ENCODE data around the gene CHRNA4.
"Not testable (repeated sequence)": the region's sequence is repeated elsewhere in the genome, so short reads cannot be mapped to it uniquely, and the experiment has no call there.

Gene CHRNA4

DNA sequence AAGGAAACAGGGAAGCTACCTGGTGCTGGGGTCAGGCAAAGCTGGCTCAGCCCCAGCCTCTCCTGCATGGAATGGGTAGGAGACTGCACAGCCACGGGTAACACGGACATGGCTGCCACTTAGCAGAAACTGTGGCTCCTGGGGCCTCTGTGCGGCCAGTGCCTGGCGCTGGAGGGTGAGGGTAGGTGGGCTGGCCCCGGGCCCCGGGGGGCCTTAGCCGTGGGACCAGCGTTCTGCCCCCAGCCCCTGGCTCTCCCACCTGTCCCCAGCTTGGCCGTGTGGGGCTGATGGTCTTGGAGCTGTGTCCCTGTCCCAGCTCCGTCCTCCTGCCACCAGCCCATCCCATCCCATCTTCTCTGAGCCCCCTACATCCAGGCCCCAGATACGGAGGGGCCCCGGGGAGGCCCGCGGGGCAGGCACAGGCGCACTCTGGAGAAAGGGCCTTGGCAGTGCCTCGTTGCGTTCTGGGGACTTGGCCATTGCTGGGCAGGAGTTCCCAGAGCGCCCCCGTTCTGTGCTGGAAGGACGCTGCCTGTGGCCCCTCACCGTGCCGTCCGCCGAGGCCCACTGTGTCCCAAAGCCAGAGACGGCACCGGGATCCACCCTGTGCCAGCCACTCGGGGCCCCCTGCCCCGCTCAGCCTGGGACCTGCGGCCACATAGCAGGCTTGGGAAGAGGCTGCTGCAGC is 12.2 kb downstream of the CHRNA4 start:
- no peaks in the 10 kb centered on the region for H3K36me3 ChIP-seq (ENCODE audit: control insufficient read depth, insufficient read depth, low read length)
- peaks cover 2% of the 10 kb centered on the region for H3K4me1 ChIP-seq (ENCODE audit: control insufficient read depth, insufficient read depth, low read length)
- H3K4me3 ChIP-seq (ENCODE audit: low read depth, low read length), result no peak overlapping the region
- no peaks in the 10 kb centered on the region for H3K27me3 ChIP-seq (ENCODE audit: control insufficient read depth, insufficient read depth, low read length)
- H3K9ac ChIP-seq (ENCODE audit: low read depth, low read length), result no peak overlapping the region
- no peaks in the 10 kb centered on the region for H3K9me3 ChIP-seq (ENCODE audit: control insufficient read depth, insufficient read depth, low read length)

DNA sequence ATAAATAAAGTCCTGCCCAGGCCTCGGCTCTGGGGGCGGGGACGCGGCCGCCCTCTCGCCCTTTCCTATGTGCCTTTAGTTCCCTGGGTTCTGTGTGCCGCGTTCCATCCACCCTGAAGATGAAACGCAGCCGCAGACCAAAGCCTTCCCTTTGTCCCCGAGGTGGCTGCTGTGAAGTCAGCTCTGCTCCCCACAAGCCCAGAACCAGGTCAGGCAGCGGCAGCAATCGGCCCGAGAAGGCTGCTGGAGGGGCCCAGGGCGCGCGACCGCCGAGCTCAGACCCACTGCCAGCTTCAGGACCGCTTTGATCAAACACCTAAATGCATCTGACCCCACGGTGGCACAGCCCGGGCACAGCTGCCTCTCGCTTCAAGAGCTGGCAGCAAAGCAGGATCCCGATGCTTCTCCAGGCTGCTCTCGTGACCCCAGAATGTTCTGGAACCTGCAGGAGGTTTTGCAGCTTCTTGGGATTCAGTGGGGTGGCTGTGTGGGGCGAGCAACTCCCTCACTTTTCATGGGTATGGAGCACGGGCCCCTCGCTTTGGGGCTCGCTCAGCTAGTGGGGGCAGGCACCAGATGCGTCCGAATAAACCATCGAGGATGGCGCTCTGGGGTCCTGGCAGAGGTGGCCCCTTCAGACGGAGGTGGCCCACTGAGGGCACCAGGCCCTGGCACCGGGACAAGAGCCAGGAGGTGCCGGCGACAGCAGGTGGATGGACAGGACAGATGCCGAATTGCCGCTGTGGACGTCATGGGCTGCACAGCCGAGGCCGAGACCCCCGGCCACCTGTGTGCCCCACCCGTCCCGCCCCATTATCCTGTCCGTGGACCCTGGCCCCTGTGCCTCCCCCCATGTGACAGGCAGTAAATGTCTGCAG is 13.0 kb downstream of the CHRNA4 start:
- no peak overlapping the region for H3K4me3 ChIP-seq (ENCODE audit: low read depth, low read length)
- peaks cover 2% of the 10 kb centered on the region for H3K4me1 ChIP-seq (ENCODE audit: control insufficient read depth, insufficient read depth, low read length)
- no peak overlapping the region for H3K9ac ChIP-seq (ENCODE audit: low read depth, low read length)
- no peaks in the 10 kb centered on the region for H3K27me3 ChIP-seq (ENCODE audit: control insufficient read depth, insufficient read depth, low read length)
- H3K36me3 ChIP-seq (ENCODE audit: control insufficient read depth, insufficient read depth, low read length), result no peaks in the 10 kb centered on the region
- no peaks in the 10 kb centered on the region for H3K9me3 ChIP-seq (ENCODE audit: control insufficient read depth, insufficient read depth, low read length)

DNA sequence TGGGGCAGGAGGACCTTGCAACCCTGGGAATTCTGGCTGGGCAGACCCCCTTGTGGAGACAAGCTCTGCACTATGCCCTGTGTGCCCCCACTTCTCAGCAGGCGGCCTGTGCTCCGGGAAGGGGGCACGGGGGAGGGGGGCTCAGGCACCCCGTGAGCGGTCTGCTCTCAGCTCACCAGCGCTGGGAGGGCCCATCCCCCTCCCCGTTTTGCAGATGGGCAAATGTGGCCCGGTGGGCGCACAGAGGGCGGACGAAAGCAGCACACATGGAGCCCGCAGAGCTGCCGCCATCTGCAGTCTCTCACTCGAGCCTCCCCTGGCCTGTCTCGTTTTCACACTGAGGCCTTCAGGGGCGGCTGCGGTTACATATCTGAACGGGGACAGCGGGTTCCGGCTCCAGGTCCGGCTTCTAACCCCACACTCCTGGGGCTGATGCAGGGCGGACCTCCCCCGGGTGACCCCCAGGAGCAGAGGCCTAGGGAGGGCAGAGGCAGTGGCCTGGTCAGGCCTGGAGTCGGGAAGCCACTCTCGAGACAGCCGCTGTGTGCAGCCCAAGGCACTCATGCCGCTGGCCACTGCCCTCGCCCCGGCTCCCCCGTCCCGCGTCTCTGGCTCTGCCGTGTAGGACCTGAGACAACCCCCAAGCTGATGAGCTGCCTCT is 13.9 kb downstream of the CHRNA4 start:
- Histone ChIP-seq H3K36me3 (ENCODE audit: control insufficient read depth, insufficient read depth, low read length) (no peaks in the 10 kb centered on the region), H3K4me1 (ENCODE audit: control insufficient read depth, insufficient read depth, low read length) (no peaks in the 10 kb centered on the region), H3K27me3 (ENCODE audit: control insufficient read depth, insufficient read depth, low read length) (no peaks in the 10 kb centered on the region), H3K4me3 (ENCODE audit: low read depth, low read length) (no peak overlapping the region), H3K9me3 (ENCODE audit: control insufficient read depth, insufficient read depth, low read length) (no peaks in the 10 kb centered on the region), H3K9ac (ENCODE audit: low read depth, low read length) (no peak overlapping the region)

DNA sequence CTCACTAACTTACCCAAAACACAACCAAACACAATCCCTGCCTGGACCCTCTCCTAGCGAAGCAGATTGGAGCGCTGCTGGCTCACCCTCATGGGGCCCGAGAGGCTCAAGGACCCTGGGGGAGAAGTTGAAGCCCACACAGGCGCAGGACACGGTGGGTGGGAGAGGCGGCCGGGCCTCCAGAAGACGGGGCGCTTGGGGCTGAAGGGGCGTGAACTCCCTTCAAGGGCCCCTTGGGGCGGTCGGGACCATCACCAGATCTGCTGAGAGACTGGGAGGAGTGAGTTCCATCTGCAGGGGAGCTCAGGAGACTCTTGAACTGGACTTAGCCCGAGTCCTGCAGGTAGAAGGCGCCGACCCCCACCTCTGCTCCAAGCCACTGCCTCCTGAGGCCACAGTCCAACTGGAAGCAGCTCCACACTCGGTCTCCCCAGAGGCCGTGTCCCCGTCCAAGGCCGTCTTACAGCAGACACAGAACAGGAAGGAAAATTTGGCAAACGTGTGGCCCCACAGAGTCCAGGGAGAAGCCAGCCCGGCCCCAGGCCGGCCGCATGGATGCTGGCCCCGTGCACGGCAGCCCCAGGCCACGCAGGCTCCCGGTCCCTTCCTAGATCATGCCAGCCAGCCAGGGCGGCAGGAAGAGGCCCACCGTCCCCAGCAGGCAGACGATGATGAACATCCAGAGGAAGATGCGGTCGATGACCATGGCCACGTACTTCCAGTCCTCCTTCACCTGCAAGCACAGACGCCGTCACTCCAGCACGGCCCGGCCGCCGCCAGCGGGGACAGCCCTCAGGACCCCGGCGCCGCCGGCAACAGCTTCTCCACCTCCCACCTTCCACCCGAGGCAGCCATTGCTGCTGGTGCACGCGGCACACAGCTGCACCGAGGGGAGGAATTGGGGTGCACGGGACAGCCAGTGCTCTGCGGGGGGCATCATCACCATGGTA is 14.7 kb downstream of the CHRNA4 start:
- H3K27me3 ChIP-seq (ENCODE audit: control insufficient read depth, insufficient read depth, low read length), result no peaks in the 10 kb centered on the region
- no peaks in the 10 kb centered on the region for H3K4me1 ChIP-seq (ENCODE audit: control insufficient read depth, insufficient read depth, low read length)
- H3K9me3 ChIP-seq (ENCODE audit: control insufficient read depth, insufficient read depth, low read length), result no peaks in the 10 kb centered on the region
- H3K9ac ChIP-seq (ENCODE audit: low read depth, low read length), result no peak overlapping the region
- no peaks in the 10 kb centered on the region for H3K36me3 ChIP-seq (ENCODE audit: control insufficient read depth, insufficient read depth, low read length)
- no peak overlapping the region for H3K4me3 ChIP-seq (ENCODE audit: low read depth, low read length)

DNA sequence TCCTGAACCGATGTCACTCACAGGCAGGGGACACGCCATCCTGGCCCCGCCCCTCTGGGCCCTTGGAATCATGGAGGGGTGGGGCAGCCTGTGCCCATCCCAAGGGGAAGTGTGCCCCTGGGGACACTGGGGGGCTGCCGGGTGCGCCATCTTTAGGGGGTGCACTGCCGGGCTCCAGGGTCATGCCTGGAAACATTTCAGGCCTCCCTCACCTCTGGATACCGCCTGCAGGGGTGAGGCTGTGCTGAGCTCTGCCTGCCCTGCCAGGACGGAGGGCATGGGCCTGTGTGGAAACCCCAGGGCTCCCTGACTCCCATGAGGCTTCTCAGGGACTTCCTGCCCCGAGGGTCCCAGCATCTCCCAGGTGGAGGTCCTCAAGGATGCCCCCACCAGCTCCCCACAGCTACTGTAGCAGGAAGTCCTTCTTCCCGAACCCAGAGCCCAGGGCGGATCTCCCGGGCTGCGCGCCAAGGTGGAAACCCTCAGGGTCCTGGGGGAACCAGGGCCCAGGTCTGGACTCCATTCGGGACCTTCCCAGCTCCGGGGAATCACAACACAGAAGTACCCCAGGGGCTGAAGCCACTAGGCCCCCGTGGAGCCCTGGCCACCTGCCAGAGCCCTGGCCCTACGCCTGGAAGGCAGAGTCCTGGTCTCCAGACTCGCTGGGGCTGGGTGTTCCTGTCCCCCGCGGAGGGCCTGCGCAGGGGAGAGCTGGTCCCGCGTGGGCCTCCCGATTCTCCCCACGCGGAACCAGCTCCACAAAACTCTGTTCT is 15.6 kb downstream of the CHRNA4 start:
- no peaks in the 10 kb centered on the region for H3K36me3 ChIP-seq (ENCODE audit: control insufficient read depth, insufficient read depth, low read length)
- no peak overlapping the region for H3K9ac ChIP-seq (ENCODE audit: low read depth, low read length)
- no peaks in the 10 kb centered on the region for H3K9me3 ChIP-seq (ENCODE audit: control insufficient read depth, insufficient read depth, low read length)
- H3K27me3 ChIP-seq (ENCODE audit: control insufficient read depth, insufficient read depth, low read length), result no peaks in the 10 kb centered on the region
- H3K4me3 ChIP-seq (ENCODE audit: low read depth, low read length), result no peak overlapping the region
- no peaks in the 10 kb centered on the region for H3K4me1 ChIP-seq (ENCODE audit: control insufficient read depth, insufficient read depth, low read length)

DNA sequence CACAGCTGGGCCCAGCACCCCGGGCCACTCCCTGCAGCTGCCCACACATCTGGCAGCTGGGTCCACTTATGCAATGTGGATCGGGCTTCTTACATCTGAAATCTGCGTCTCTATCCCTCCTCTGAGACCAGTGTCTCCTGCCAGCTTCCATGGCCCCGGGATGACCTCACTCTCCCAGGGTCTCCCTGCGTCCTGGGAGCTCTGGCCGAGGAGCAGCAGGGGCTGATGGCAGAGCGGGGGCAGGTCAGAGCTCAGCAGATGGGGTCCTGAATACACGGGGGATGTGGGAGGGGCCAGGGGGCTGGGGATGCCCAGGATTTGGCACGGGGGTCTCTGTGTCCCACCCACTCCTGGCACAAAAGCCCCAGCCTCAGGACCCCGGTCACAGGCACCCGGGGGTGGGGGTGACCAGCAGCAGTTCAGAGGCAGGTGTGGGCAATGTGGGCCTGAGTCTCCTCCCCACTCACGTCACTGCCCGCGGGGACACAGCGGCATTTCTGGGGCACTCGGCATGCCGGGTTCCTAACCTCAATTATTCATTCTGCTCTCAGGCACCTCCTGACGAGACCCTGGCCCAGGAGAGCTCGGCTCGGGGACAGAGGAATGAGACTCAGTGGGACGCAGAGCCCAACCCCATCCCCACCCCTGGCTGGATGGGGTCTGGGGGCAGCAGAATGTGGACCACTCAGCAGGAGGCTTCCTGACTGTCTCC is 16.4 kb downstream of the CHRNA4 start:
- no peak overlapping the region for H3K9ac ChIP-seq (ENCODE audit: low read depth, low read length)
- no peak overlapping the region for H3K4me3 ChIP-seq (ENCODE audit: low read depth, low read length)
- H3K9me3 ChIP-seq (ENCODE audit: control insufficient read depth, insufficient read depth, low read length), result no peaks in the 10 kb centered on the region
- H3K27me3 ChIP-seq (ENCODE audit: control insufficient read depth, insufficient read depth, low read length), result no peaks in the 10 kb centered on the region
- H3K4me1 ChIP-seq (ENCODE audit: control insufficient read depth, insufficient read depth, low read length), result no peaks in the 10 kb centered on the region
- H3K36me3 ChIP-seq (ENCODE audit: control insufficient read depth, insufficient read depth, low read length), result no peaks in the 10 kb centered on the region

DNA sequence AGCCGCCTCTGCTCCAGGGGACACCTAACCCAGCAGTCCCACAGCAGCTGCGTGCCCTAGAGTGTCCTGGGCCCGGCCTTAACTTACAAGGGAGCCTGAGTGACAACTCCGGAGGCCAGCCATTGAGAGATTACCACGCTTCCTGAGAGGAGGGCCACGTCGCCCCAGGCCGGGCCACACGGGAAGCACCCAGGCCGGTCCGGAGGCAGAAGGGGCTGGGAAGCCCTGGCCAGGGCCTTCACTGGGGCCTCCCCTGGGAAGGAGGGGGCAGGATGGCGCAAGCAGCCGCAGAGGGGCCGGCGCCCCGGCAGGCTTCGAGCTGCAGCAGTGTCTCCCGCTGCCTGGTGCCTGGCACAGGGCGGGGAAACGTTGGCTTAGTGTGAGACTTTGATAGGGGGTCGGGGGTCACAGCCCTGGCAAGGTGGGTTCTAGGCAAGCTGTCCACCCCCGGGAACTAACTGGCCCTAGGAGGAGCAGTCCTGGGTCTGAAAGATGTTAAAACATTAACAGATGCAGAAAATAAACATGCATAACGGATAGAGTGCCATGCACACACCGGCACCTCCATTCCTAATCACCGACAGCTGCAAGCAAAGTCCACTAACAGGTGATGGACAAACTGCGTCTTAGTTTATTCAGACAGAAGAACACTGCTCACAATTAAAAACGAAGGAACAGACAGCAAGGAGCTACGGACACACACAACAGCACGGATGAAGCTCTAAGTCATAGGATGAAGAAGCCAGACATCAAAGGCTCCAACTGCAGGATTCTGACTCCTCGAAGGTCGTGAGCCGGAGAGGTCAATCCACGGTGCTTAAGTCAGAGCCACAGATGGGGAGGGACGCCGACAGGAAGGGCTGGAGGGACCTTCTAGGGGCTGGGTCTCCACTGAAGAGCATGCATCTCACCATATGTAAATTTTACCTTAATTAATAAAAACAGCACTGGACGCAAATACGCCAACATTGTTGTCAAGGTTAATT is 17.4 kb downstream of the CHRNA4 start:
- no peak overlapping the region for H3K4me3 ChIP-seq (ENCODE audit: low read depth, low read length)
- H3K36me3 ChIP-seq (ENCODE audit: control insufficient read depth, insufficient read depth, low read length), result no peaks in the 10 kb centered on the region
- no peaks in the 10 kb centered on the region for H3K27me3 ChIP-seq (ENCODE audit: control insufficient read depth, insufficient read depth, low read length)
- H3K4me1 ChIP-seq (ENCODE audit: control insufficient read depth, insufficient read depth, low read length), result no peaks in the 10 kb centered on the region
- no peaks in the 10 kb centered on the region for H3K9me3 ChIP-seq (ENCODE audit: control insufficient read depth, insufficient read depth, low read length)
- H3K9ac ChIP-seq (ENCODE audit: low read depth, low read length), result no peak overlapping the region

DNA sequence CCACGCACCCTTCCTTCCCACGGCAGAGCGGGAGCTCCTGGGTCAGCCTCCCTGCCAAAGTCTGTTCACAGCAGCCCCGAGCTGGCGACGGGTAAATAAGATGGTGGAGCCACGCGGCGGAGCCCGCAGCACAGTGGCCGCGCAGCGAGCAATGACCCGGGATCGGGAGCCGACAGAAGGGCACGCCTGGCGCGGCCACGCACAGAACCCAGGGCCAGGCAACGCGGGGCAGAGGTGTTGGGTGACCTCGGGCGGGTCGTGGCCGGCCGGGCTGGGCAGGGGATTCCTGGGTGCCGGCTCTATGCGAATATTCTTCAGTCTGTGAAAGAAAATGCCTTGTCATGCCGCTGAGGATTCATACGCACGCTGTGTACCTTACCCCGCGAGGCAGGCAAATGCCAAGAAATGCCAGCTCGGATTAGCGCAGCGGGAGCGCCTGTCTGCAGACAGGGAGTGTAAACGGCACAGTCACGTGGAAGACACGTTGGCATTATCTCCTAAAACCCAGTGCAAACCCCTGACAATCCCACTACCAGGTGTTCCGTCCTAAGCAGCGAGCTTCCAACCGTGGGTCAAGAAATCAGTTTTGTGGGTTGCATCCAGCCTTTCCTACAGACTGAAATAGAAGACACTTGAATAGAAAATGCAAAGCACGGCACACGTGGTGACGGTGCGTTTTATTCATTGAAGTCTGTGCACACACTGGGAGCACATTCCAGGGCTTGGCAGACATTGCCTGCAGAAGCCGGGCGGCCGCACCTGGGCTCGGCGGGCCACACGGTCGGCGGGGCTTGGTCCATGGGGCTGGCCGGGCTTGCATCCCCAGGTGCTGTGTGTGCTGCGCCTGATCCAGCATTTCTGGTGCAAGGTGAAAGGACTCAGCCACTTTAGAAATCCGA is 18.3 kb downstream of the CHRNA4 start:
- Histone ChIP-seq H3K4me1 (ENCODE audit: control insufficient read depth, insufficient read depth, low read length) (no peaks in the 10 kb centered on the region), H3K9me3 (ENCODE audit: control insufficient read depth, insufficient read depth, low read length) (no peaks in the 10 kb centered on the region), H3K4me3 (ENCODE audit: low read depth, low read length) (no peak overlapping the region), H3K9ac (ENCODE audit: low read depth, low read length) (no peak overlapping the region), H3K36me3 (ENCODE audit: control insufficient read depth, insufficient read depth, low read length) (no peaks in the 10 kb centered on the region), H3K27me3 (ENCODE audit: control insufficient read depth, insufficient read depth, low read length) (no peaks in the 10 kb centered on the region)

DNA sequence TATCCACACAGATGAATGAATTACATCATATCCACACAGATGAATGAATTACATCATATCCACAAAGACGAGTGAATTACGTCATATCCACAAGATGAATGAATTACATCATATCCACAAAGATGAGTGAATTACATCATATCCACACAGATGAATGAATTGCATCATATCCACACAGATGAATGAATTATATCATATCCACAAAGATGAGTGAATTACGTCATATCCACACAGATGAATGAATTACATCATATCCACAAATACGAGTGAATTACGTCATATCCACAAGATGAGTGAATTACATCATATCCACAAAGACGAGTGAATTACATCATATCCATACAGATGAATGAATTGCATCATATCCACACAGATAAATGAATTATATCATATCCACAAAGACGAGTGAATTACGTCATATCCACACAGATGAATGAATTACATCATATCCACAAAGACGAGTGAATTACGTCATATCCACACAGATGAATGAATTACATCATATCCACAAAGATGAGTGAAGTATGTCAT is 20.9 kb downstream of the CHRNA4 start:
- H3K9ac ChIP-seq (ENCODE audit: low read depth, low read length); H3K36me3 ChIP-seq (ENCODE audit: control insufficient read depth, insufficient read depth, low read length); H3K9me3 ChIP-seq (ENCODE audit: control insufficient read depth, insufficient read depth, low read length); H3K4me1 ChIP-seq (ENCODE audit: control insufficient read depth, insufficient read depth, low read length); H3K27me3 ChIP-seq (ENCODE audit: control insufficient read depth, insufficient read depth, low read length); H3K4me3 ChIP-seq (ENCODE audit: low read depth, low read length): not testable (repeated sequence)
